ENCODE results near the gene CCDC33.
A peak's percentile ranks its signal among the peaks of the same experiment; 100 is the strongest.

The CCDC33 gene

GRCh38 chr15:74209560-74209958 is 26.6 kb upstream of the CCDC33 start:
- no peak for DNase-seq

- no peak for DNase-seq
Measured at GRCh38 chr15:74209997-74210671, 26.0 kb upstream of the CCDC33 start.

- no peak for DNase-seq
Measured at GRCh38 chr15:74210729-74211128, 25.4 kb upstream of the CCDC33 start.

- no peak for DNase-seq
Measured at GRCh38 chr15:74211656-74212055, 24.5 kb upstream of the CCDC33 start.

GRCh38 chr15:74212494-74212893 is 23.6 kb upstream of the CCDC33 start:
- DNase-seq = no peak

GRCh38 chr15:74213858-74214284 is 22.3 kb upstream of the CCDC33 start:
- DNase-seq = peak; percentile 67

- DNase-seq = no peak
Measured at GRCh38 chr15:74214324-74215021, 21.7 kb upstream of the CCDC33 start.

- DNase-seq = no peak
Measured at GRCh38 chr15:74215958-74216357, 20.2 kb upstream of the CCDC33 start.

GRCh38 chr15:74216949-74217348 is 19.2 kb upstream of the CCDC33 start:
- DNase-seq = no peak

- DNase-seq = no peak
Measured at GRCh38 chr15:74217907-74218885, 17.9 kb upstream of the CCDC33 start.

GRCh38 chr15:74220475-74221248 is 15.5 kb upstream of the CCDC33 start:
- DNase-seq = no peak

- DNase-seq = no peak
Measured at GRCh38 chr15:74221399-74222239, 14.5 kb upstream of the CCDC33 start.

- no peak for DNase-seq
Measured at GRCh38 chr15:74222240-74223119, 13.6 kb upstream of the CCDC33 start.

GRCh38 chr15:74225928-74226327 is 10.2 kb upstream of the CCDC33 start:
- no peak for DNase-seq

- no peak for DNase-seq
Measured at GRCh38 chr15:74226761-74227540, 9.2 kb upstream of the CCDC33 start.

- DNase-seq = peak; percentile 63
Measured at GRCh38 chr15:74227968-74228722, 8.0 kb upstream of the CCDC33 start.

- DNase-seq = peak; percentile 85
Measured at GRCh38 chr15:74228723-74229081, 7.4 kb upstream of the CCDC33 start.

GRCh38 chr15:74229686-74230085 is 6.4 kb upstream of the CCDC33 start:
- DNase-seq = no peak

GRCh38 chr15:74231475-74231874 is 4.7 kb upstream of the CCDC33 start:
- no peak for DNase-seq

Measured in right hindlimb (tissue), 1 donor.